ENCODE data around the gene FBXL17.

FBXL17 gene

GRCh38 chr5:107937204-107937603 is 444.7 kb downstream of the FBXL17 start:
- H3K27ac ChIP-seq = no peak overlapping the region
- TF ChIP-seq, protein P1, sequence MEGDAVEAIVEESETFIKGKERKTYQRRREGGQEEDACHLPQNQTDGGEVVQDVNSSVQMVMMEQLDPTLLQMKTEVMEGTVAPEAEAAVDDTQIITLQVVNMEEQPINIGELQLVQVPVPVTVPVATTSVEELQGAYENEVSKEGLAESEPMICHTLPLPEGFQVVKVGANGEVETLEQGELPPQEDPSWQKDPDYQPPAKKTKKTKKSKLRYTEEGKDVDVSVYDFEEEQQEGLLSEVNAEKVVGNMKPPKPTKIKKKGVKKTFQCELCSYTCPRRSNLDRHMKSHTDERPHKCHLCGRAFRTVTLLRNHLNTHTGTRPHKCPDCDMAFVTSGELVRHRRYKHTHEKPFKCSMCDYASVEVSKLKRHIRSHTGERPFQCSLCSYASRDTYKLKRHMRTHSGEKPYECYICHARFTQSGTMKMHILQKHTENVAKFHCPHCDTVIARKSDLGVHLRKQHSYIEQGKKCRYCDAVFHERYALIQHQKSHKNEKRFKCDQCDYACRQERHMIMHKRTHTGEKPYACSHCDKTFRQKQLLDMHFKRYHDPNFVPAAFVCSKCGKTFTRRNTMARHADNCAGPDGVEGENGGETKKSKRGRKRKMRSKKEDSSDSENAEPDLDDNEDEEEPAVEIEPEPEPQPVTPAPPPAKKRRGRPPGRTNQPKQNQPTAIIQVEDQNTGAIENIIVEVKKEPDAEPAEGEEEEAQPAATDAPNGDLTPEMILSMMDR (IDR thresholded peaks at IDR 0.05) = no peak
- no peak for TF ChIP-seq ZFX (IDR thresholded peaks at IDR 0.05; ENCODE audit: borderline replicate concordance)

DNA sequence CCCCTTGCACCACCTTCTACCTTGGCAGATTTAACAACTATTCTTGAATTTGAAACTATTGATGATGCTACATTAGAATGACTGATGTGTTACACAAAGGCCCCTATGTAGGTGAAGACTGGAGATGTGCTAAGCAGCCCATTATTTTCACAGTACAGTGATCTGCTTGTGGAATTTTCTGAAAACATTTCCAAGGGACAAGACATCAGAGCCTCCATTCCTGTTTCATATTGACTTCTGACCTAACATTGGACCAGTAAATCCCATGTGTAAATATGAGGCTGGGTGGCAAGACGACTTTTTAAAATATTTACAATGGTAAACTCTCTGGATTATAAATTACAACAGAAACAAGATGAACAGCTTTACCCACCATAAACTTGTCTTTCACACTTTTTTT is 445.4 kb downstream of the FBXL17 start:
- no peak for TF ChIP-seq ZFX (IDR thresholded peaks at IDR 0.05; ENCODE audit: borderline replicate concordance)
- TF ChIP-seq, protein P1 (IDR thresholded peaks at IDR 0.05) = no peak

DNA sequence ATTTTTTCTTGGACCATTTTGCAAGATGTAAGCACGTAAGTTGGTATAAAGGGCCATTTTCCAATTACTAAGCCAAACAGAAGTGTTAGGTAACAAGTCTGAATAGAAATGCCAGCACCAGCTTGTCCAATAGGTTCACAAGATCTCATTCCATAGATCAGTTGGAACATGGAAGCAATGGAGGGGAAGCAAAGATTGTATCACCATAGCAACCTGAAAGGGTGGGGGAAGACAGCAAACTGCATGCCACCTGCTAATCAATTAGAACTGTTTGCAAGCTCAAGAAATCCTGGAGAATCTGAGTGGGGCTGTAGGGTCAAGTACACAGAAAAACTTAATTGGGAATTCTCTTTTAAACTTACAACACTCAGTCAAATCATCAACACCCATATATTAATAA is 446.3 kb downstream of the FBXL17 start:
- no peak overlapping the region for H3K27ac ChIP-seq
- no peak for TF ChIP-seq ZFX (IDR thresholded peaks at IDR 0.05; ENCODE audit: borderline replicate concordance)

More for the DNA sequence above, 445.4 kb downstream of the FBXL17 start:
- no peak overlapping the region for H3K27ac ChIP-seq

DNA sequence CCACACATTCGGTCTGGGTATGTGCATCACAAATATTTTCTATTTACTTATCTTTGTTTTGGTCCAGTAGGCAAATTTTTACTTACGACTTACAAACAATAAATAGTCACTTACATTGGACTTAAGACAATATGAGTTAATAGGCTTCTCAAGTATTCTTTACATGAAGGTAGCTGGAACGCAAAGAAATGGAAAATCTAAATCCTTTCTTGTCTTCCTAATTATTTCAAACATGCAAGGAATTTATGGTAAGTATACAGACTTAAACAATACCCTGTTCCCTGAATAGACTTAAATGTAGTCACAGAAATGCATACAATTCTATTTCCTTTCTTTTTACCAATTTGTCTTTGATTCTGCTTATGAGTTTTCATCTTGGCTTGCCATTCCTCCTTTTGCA is 448.6 kb downstream of the FBXL17 start:
- no peak for TF ChIP-seq ZFX (IDR thresholded peaks at IDR 0.05; ENCODE audit: borderline replicate concordance)
- TF ChIP-seq, protein P1 (IDR thresholded peaks at IDR 0.05) = no peak
- no peak overlapping the region for H3K27ac ChIP-seq

- no peak overlapping the region for H3K27ac ChIP-seq
- TF ChIP-seq, protein P1 (IDR thresholded peaks at IDR 0.05) = no peak
- TF ChIP-seq ZFX (IDR thresholded peaks at IDR 0.05; ENCODE audit: borderline replicate concordance) = no peak
These were observed 451.0 kb downstream of the FBXL17 start for GRCh38 chr5:107930891-107931290.

DNA sequence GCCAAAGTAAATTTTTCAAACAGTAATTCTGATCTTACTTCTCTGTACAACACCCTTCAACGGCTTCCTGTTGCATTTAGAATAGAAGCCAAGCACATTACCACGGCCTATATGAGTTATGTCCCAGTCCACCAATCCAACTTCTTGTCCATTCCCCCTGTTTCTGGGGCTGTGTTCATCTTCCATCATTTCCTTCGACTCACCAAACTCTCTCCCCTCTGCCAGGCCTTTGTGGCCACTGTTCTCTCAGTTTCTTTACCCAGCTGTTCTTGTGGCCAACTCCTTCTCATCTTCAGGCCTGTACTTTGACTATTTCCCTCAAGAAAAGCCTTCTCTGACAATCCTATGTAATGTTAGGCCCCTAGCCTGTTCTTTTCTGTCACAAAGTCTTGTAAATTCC is 451.8 kb downstream of the FBXL17 start:
- no peak overlapping the region for H3K27ac ChIP-seq
- no peak for TF ChIP-seq ZFX (IDR thresholded peaks at IDR 0.05; ENCODE audit: borderline replicate concordance)
- TF ChIP-seq, protein P1 (IDR thresholded peaks at IDR 0.05) = no peak

DNA sequence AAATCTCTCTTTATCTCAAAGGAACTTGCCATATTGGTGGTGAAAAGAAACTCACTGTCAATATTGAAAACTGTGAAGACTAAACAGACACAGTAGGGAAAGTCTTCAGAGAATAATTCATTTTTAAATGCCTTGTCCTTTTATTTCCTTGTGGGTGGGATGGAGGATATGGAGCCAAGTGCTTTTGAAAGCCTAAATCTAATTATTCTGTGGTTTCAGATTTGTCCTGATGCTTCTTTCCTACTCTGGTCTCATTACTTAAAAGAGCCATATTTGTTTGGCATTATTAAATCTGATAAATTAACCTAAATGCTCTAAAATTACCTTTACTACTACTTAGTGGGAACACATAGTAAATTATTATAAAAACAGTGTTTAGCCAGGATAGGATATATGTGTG is 452.8 kb downstream of the FBXL17 start:
- TF ChIP-seq, protein P1 (IDR thresholded peaks at IDR 0.05) = no peak
- TF ChIP-seq ZFX (IDR thresholded peaks at IDR 0.05; ENCODE audit: borderline replicate concordance) = no peak
- H3K27ac ChIP-seq = no peak overlapping the region

GRCh38 chr5:107926121-107926520 is 455.8 kb downstream of the FBXL17 start:
- TF ChIP-seq ZFX (IDR thresholded peaks at IDR 0.05; ENCODE audit: borderline replicate concordance) = no peak
- TF ChIP-seq, protein P1 (IDR thresholded peaks at IDR 0.05) = no peak
- no peak overlapping the region for H3K27ac ChIP-seq

Measured in 22Rv1 (cell line).